Measurements from ENCODE around the gene CDK8.

GRCh38 chr13:26320766-26321165 is 66.8 kb downstream of the CDK8 start:
- TF ChIP-seq CTCF (conservative IDR thresholded peaks at IDR 0.05; ENCODE audit: low read length) (no peak), EZH2phosphoT487 (IDR thresholded peaks at IDR 0.05; ENCODE audit: borderline replicate concordance, low read depth, low read length) (no peak)
